Measurements from ENCODE around the gene ATAD3B. TPM values are rescaled to one million over a fixed set of nuclear protein-coding genes. Genes with fewer than 3 reads are reported as not detected.
"Not testable (repeated sequence)": the region's sequence is repeated elsewhere in the genome, so short reads cannot be mapped to it uniquely, and the experiment has no call there.

The ATAD3B gene
- total RNA-seq, 6 donors from 2014 or later, result 19.9 to 120 (median 26.9) TPM

GRCh38 chr1:1470626-1471388 lies 758 bp upstream of the ATAD3B start:
- H3K9me3 ChIP-seq, result no peaks in the 10 kb centered on the region
- peak overlapping the region; percentile 73 to 86 (median 80) for H3K27ac ChIP-seq
- no peak for ATAC-seq (ENCODE audit: low FRiP score in 2 of 2)
- no peaks in the 10 kb centered on the region for H3K27me3 ChIP-seq
- 13 to 23% methylated on average over 16 of the region's 16 CpGs for WGBS, 2 donors
- TF ChIP-seq POLR2A (IDR thresholded peaks at IDR 0.05) (no peak), EP300 (IDR thresholded peaks at IDR 0.05) (no peak), POLR2AphosphoS5 (IDR thresholded peaks at IDR 0.05) (no peak)
- TF ChIP-seq, protein P1, sequence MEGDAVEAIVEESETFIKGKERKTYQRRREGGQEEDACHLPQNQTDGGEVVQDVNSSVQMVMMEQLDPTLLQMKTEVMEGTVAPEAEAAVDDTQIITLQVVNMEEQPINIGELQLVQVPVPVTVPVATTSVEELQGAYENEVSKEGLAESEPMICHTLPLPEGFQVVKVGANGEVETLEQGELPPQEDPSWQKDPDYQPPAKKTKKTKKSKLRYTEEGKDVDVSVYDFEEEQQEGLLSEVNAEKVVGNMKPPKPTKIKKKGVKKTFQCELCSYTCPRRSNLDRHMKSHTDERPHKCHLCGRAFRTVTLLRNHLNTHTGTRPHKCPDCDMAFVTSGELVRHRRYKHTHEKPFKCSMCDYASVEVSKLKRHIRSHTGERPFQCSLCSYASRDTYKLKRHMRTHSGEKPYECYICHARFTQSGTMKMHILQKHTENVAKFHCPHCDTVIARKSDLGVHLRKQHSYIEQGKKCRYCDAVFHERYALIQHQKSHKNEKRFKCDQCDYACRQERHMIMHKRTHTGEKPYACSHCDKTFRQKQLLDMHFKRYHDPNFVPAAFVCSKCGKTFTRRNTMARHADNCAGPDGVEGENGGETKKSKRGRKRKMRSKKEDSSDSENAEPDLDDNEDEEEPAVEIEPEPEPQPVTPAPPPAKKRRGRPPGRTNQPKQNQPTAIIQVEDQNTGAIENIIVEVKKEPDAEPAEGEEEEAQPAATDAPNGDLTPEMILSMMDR (IDR thresholded peaks at IDR 0.05), result no peak
- peaks cover 20 to 27% (median 21%) of the 10 kb centered on the region in 4 donors for H3K4me1 ChIP-seq
- DNase-seq, result no peak
- H3K4me3 ChIP-seq, result peak overlapping the region; percentile 75 to 92 (median 84)
- H3K36me3 ChIP-seq, result no peaks in the 10 kb centered on the region

DNA sequence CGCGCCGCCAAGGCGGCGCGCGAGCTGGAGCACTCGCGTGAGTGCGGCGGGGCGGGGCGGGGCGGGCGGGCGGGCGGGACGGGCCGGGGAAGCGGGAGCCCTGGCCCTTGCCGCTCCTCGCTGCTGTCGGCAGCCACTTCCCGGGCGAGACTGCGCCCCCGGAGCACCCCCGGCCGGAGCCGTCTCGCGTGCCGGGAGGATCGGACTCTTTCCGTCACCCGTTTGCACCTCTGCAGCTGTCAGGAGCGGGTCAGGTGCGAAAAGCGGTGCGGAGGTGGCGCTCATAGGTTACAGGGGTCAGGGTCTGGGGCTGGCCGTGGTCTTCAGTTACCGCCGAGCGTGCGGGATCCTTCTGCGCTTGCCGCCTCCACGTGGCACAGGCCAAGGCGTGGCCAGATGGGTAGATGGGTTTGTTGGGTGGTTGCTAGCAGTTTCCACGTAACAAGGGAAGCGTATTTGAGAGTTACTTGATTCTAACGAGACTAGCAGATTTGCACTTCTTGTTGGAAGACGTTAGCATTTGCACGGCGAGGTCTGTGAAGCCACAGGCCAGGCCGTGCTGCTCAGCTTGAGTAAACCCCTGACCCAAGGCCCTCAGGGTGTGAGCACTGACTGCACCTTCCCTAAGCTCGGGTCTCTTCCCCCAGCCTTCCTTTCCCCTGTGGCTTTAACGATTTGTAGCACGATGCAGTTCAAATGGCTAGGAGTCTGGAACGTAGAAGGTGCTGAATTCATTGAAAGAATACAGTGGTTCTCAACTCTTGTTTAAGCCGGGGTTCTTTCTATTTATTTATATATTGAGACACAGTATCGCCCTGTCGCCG lies 700 bp downstream of the ATAD3B start:
- H3K36me3 ChIP-seq, H3K9me3 ChIP-seq, H3K27me3 ChIP-seq, DNase-seq: not testable (repeated sequence)
- Histone ChIP-seq H3K4me3 (peak overlapping the region; percentile 75 to 92 (median 84)), H3K4me1 (peaks cover 20 to 27% (median 21%) of the 10 kb centered on the region in 4 donors), H3K27ac (peak overlapping the region; percentile 73 to 86 (median 80))
- WGBS, 2 donors, result 6 to 15% methylated on average over 12 to 18 of the region's 65 CpGs
- peak in 1 of 2 donors; percentile 47 for ATAC-seq (ENCODE audit: low FRiP score in 2 of 2)

DNA sequence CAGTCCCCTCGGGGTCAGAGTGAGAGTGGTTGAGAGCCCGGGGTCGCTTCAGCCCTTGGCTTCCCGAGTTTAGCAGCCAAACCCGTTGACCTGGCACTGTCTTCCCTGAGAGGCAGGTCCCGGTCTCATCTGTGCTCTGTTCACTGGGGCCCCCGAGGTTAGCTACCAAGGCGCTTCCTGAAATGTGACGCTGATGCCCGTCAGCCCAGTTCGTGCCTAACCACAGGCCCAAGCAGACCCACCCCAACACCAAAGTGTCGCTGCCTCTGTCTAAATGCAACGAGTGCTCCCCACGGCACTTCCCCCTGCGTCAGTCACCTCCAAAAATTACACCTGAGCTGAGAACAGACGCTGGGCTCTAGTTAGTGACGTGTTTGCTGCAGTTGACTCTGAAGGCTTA lies 4.4 kb downstream of the ATAD3B start:
- peaks cover 13 to 20% (median 15%) of the 10 kb centered on the region in 4 donors for H3K4me1 ChIP-seq
- not testable (repeated sequence) for H3K4me3 ChIP-seq; H3K27ac ChIP-seq; H3K27me3 ChIP-seq; DNase-seq; H3K9me3 ChIP-seq; ATAC-seq (ENCODE audit: low FRiP score in 2 of 2)
- WGBS, 2 donors, result 100% methylated on average over 1 of the region's 17 CpGs; no CpG with 5 or more reads in 1 of the 2 donors
- H3K36me3 ChIP-seq, result peaks cover 11 to 37% (median 26%) of the 10 kb centered on the region in 4 donors

GRCh38 chr1:1477206-1477605 lies 5.6 kb downstream of the ATAD3B start:
- 93 to 97% methylated on average over 21 to 22 of the region's 22 CpGs for WGBS, 2 donors
- H3K9me3 ChIP-seq, result no peaks in the 10 kb centered on the region
- peaks cover 11 to 43% (median 30%) of the 10 kb centered on the region in 4 donors for H3K36me3 ChIP-seq
- ATAC-seq (ENCODE audit: low FRiP score in 2 of 2) (no peak), DNase-seq (no peak)
- H3K27ac ChIP-seq, result no peak overlapping the region
- no peak overlapping the region for H3K4me3 ChIP-seq
- TF ChIP-seq POLR2A (IDR thresholded peaks at IDR 0.05) (no peak), EP300 (IDR thresholded peaks at IDR 0.05) (no peak), POLR2AphosphoS5 (IDR thresholded peaks at IDR 0.05) (no peak)
- TF ChIP-seq, protein P1 (IDR thresholded peaks at IDR 0.05), result no peak
- no peaks in the 10 kb centered on the region for H3K27me3 ChIP-seq
- H3K4me1 ChIP-seq, result peaks cover 11 to 17% (median 14%) of the 10 kb centered on the region in 4 donors

DNA sequence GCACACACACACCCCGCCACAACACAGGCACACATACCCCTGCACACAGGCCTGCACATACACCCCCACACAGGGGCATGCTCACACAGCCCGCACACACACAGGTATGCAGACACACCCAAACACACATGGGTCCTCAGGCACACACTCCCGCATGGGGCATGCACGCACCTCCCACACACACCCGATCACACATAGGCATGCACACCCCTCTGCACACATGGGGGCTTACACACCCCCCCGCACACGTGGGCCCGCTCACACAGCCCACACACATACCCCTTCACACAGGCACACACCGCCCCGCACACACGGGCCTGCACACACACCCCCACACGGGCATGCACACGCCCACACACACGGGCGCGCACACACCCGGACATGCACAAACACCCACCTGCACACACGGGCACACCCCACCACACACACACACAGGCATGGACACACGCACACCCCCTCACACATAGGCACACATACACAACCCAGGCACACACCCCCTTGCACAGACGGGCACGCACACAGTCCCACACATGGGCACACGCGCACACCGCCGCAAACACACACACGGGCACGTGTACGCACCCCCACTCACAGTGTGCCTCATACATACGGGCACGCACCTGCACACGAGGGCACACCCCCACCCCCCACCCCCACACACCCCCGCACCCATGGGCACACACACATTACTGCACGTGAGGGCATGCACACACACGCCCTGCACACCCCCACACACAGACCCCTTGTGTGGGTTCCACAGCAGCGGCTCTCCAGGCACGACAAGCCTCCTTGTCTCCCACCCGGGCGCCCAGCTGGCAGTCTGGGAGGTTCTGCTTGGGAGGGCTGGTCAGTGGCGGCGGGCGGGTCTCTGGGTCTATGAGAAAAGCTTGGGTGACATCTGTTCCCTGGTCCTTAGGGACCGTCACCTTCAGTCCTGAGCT lies 8.3 kb downstream of the ATAD3B start:
- Histone ChIP-seq H3K36me3 (peaks cover 18 to 68% (median 52%) of the 10 kb centered on the region in 4 donors), H3K9me3 (no peaks in the 10 kb centered on the region), H3K27ac (no peak overlapping the region), H3K4me3 (no peak overlapping the region), H3K27me3 (no peaks in the 10 kb centered on the region), H3K4me1 (no peaks in the 10 kb centered on the region)
- DNase-seq, result no peak
- TF ChIP-seq, protein P1 (IDR thresholded peaks at IDR 0.05), result no peak
- TF ChIP-seq EP300 (IDR thresholded peaks at IDR 0.05) (no peak), POLR2AphosphoS5 (IDR thresholded peaks at IDR 0.05) (no peak), POLR2A (IDR thresholded peaks at IDR 0.05) (no peak)
- peak in 1 of 2 donors; percentile 38 for ATAC-seq (ENCODE audit: low FRiP score in 2 of 2)
- WGBS, 2 donors, result 96% methylated on average over 24 to 25 of the region's 42 CpGs

DNA sequence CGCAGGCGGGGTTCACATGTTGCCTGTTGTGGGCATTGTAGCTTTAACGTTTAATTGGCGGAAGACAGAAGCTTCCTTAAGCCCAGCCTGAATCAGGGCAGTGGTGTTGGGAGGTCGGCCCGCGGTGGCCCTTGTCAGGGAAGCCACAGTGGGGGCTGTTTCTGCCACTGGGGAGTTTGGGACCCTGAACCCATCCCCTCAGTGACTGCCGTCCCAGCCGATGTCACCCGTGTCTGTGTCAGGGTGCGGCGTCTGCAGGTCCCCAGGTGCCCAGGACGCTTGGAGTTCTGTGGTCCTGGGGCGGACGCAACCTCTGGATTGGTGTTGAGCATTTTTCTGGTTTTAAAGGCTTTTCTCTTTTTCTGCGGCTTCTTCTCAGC lies 8.9 kb downstream of the ATAD3B start:
- H3K36me3 ChIP-seq, result peaks cover 18 to 73% (median 56%) of the 10 kb centered on the region in 4 donors
- not testable (repeated sequence) for H3K27me3 ChIP-seq

DNA sequence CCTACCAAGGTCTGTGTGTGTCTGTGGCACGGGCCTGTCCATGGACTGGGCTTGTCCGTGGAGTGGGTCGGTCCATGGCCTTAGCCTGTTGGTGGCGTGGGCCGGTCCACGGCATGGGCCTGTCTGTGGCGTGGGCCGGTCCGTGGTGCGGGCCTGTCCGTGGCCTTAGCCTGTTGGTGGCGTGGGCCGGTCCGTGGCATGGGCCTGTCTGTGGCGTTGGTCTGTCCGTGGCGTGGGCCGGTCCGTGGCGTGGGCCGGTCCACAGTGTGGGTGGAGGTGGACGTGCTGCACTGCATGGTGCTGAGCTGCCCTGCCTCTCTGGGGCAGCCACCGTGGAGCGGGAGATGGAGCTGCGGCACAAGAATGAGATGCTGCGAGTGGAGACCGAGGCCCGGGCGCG lies 10.2 kb downstream of the ATAD3B start:
- peak in 1 of 2 donors; percentile 84 for DNase-seq
- H3K4me1 ChIP-seq; H3K27me3 ChIP-seq; H3K4me3 ChIP-seq; ATAC-seq (ENCODE audit: low FRiP score in 2 of 2); H3K9me3 ChIP-seq; H3K27ac ChIP-seq: not testable (repeated sequence)
- peaks cover 18 to 83% (median 64%) of the 10 kb centered on the region in 4 donors for H3K36me3 ChIP-seq
- 95 to 96% methylated on average over 9 to 24 of the region's 30 CpGs for WGBS, 2 donors

More for the DNA sequence above, 8.9 kb downstream of the ATAD3B start:
- not testable (repeated sequence) for H3K4me3 ChIP-seq; H3K4me1 ChIP-seq; H3K27ac ChIP-seq; DNase-seq; H3K9me3 ChIP-seq; ATAC-seq (ENCODE audit: low FRiP score in 2 of 2)
- 91 to 95% methylated on average over 9 to 11 of the region's 16 CpGs for WGBS, 2 donors
